NCI-H128 (cell line): Measurements from ENCODE around the gene RAP2A.

Experiments
- DNase-seq: peaks from one replicate; lab custom pipeline; 2025; ENCODE audit not compliant: unreplicated experiment; lab: John Stamatoyannopoulos, UW

RAP2A gene

GRCh38 chr13:97446448-97446847 lies 12.5 kb downstream of the RAP2A start:
- DNase-seq: no peak

- DNase-seq: no peak
Measured at GRCh38 chr13:97448503-97449251, 14.7 kb downstream of the RAP2A start.

GRCh38 chr13:97454699-97455098 lies 20.7 kb downstream of the RAP2A start:
- DNase-seq: no peak

GRCh38 chr13:97456047-97456446 lies 22.1 kb downstream of the RAP2A start:
- no peak for DNase-seq

GRCh38 chr13:97459215-97459777 lies 25.3 kb downstream of the RAP2A start:
- DNase-seq: no peak

GRCh38 chr13:97460004-97460775 lies 26.2 kb downstream of the RAP2A start:
- no peak for DNase-seq

GRCh38 chr13:97460853-97461252 lies 26.9 kb downstream of the RAP2A start:
- no peak for DNase-seq

- no peak for DNase-seq
Measured at GRCh38 chr13:97464561-97464960, 30.6 kb downstream of the RAP2A start.

GRCh38 chr13:97466722-97467121 lies 32.8 kb downstream of the RAP2A start:
- DNase-seq: no peak

GRCh38 chr13:97468331-97468730 lies 34.4 kb downstream of the RAP2A start:
- DNase-seq: no peak

GRCh38 chr13:97471711-97472110 lies 37.7 kb downstream of the RAP2A start:
- DNase-seq: no peak

- no peak for DNase-seq
Measured at GRCh38 chr13:97474349-97474980, 40.5 kb downstream of the RAP2A start.

GRCh38 chr13:97475011-97475410 lies 41.0 kb downstream of the RAP2A start:
- DNase-seq: no peak

GRCh38 chr13:97477844-97478243 lies 43.9 kb downstream of the RAP2A start:
- DNase-seq: no peak

GRCh38 chr13:97478247-97478646 lies 44.3 kb downstream of the RAP2A start:
- no peak for DNase-seq

GRCh38 chr13:97483465-97483864 lies 49.5 kb downstream of the RAP2A start:
- no peak for DNase-seq

GRCh38 chr13:97484301-97484700 lies 50.3 kb downstream of the RAP2A start:
- no peak for DNase-seq

- no peak for DNase-seq
Measured at GRCh38 chr13:97485320-97485719, 51.4 kb downstream of the RAP2A start.

- DNase-seq: no peak
Measured at GRCh38 chr13:97490702-97491307, 56.8 kb downstream of the RAP2A start.

- no peak for DNase-seq
Measured at GRCh38 chr13:97491452-97491851, 57.5 kb downstream of the RAP2A start.

GRCh38 chr13:97492257-97492656 lies 58.3 kb downstream of the RAP2A start:
- DNase-seq: no peak
